ENCODE data around the gene PGAP2. TPM values are rescaled to one million over a fixed set of nuclear protein-coding genes. Genes with fewer than 3 reads are reported as not detected.
"Not testable (repeated sequence)": the region's sequence is repeated elsewhere in the genome, so short reads cannot be mapped to it uniquely, and the experiment has no call there.

PGAP2 gene
- 7.7 and 13.7 TPM in 2 replicates for total RNA-seq

GRCh38 chr11:3807909-3808860, at the start of gene PGAP2:
Gene PGAP2, plus strand, starts transcription at chr11:3808560. Its CDS starts 2,700 bp downstream, at chr11:3811260.
- DNase-seq (ENCODE audit: low read depth in 2 of 2): peak in 1 of 2 donors; percentile 55

DNA sequence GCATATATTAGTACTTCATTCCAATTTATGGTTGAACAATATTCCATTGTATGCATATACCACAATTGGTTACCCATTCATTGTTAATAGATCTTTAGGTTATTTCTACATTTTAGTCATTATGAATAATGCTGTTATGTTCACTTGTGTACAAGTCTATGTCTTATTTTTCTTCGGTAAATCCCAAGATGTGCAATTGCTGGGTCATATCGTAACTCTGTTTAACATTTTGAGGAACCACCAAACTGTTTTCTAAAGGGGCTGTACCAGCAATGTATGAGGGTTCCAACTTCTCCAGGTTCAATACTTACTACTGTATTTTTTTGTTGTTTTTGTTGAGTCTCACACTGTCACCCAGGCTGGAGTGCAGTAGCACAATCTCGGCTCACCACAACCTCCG, 44.1 kb upstream of the PGAP2 start:
- no peak for DNase-seq (ENCODE audit: low read depth in 2 of 2)

- DNase-seq (ENCODE audit: low read depth in 2 of 2): not testable (repeated sequence)
Observed at GRCh38 chr11:3766836-3767235, 41.5 kb upstream of the PGAP2 start.

DNA sequence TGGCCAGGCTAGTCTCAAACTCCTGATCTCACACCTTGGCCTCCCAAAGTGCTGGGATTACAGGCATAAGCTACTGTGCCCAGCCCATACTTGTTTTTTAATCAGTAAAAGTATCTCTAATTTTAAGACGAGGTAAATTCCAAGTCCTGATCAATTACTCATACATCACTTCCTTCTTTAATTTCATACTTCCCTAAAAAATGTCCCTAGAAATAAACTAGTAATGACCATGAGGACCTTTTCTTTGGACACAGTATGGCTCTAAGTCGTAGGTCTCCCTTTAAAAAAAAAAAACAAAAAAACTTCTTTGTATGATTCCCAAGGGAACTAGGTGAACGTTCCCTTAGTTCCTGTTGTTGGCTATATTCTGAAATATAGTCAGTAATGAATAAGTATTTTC, 40.8 kb upstream of the PGAP2 start:
- no peak for DNase-seq (ENCODE audit: low read depth in 2 of 2)

DNA sequence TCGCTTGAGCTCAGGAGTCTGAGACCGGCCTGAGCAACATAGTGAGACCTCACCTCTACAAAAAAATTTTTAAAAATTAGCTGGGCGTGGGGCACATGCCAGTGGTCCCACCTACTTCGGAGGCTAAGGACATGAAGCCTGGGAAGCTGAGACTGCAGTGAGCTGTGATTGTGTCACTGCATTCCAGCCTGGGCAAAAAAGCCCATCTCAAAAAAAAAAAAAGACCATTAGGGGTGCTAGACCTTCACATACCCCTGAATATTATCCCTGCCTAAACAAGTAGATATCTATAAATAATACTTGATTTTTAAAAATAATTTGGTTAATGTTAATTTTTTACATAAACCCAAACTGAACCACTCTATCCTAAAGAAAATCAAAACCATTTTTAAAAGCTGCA, 35.2 kb upstream of the PGAP2 start:
- no peak for DNase-seq (ENCODE audit: low read depth in 2 of 2)

- no peak for DNase-seq (ENCODE audit: low read depth in 2 of 2)
Observed at GRCh38 chr11:3775736-3776406, 32.5 kb upstream of the PGAP2 start.

DNA sequence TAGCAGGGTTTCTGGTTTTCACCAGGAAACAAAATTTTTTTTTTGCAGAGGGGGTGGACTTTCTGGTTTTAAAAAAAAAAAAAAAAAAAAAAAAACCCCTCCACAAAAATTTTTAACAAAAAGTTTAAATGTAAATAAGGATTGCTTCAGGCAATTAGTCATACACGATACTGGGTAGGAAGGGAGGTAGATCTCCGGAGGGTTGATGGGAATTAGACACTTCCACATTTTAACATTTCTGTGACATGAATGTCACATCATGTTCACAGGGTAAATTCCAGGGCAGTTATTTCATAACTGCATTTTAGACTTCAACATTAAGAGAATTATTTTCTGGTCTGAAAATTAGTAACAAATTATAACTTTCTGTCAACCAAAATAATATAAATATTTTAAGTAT, 26.9 kb upstream of the PGAP2 start:
- DNase-seq (ENCODE audit: low read depth in 2 of 2): no peak

DNA sequence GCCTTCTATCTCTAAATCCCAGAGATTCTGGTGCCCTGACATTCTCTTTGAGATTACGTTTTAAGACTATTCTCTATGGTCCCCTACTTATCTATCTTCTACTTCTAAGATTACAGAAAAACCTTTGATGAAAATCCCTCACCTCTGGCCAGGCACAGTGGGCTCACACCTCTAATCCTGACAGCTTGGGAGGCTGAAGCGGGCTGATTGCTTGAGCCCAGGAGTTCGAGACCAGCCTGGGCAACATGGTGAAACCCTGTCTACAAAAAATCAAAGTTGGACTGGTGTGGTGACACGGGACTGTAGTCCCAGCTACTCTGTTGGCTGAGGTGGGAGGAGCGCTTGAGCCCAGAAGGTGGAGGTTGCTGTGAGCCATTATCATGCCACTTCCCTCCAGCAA, 25.4 kb upstream of the PGAP2 start:
- no peak for DNase-seq (ENCODE audit: low read depth in 2 of 2)

GRCh38 chr11:3783611-3784010, 24.7 kb upstream of the PGAP2 start:
- no peak for DNase-seq (ENCODE audit: low read depth in 2 of 2)

DNA sequence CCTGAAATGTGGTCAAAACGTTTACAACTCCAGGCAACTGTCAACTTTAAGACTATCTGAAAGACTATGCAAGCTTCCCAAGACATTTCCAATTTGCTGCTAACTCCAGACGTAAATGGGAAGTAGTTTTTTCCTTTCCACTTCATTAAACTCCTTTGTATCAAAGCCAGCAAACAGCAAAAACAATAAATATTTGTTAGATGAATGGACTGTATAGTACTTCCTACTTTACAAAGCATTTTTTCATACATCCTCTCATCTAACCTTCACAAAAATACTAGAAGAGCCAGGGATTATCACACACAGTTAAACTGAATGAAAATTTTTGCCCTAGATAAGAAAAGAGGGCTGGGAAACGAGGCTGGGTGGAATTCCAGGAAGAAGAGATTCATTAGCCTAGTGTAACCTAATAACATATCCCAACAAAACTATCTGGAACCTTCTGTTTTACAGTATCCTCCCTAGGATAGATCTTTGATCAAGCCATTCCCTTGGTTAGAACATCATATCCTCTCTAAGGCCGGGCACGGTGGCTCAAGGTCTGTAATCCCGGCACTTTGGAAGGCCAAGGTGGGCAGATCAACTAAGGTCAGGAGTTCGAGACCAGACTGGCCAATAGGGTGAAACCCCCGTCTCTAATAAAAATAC, 21.5 kb upstream of the PGAP2 start:
- DNase-seq (ENCODE audit: low read depth in 2 of 2): no peak

DNA sequence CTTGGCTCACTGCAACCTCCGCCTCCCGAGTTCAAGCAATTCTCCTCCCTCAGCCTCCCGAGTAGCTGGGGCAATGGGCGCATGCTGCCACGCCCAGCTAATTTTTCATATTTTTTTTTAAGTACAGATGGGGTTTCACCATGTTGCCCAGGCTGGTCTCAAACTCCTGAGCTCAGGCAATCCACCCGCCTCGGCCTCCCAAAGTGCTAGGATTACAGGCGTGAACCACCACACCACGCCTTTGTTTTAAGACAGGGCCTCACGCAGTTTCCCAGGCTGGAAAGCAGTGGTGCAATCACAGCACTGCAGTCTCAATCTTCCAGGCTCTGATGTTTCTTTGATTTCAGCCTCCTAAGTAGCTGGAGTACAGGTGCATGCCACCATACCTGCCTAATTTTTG, 14.0 kb upstream of the PGAP2 start:
- not testable (repeated sequence) for DNase-seq (ENCODE audit: low read depth in 2 of 2)

- DNase-seq (ENCODE audit: low read depth in 2 of 2): no peak
Observed at GRCh38 chr11:3795131-3796001, 13.0 kb upstream of the PGAP2 start.

DNA sequence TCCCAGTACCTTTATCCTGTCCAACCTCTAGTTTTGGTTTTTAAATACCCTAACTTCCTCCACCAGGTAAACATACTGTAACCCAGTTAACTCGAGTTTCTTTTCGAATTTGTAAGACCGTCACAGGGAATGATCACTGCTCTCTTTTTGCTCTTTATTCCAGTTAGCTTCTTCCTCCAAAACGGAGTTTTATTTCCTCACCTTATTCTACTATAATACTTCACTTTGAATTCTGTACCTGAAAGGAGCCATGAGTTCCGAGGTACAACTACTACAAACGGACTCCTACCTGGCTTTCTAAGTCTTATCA, 12.4 kb upstream of the PGAP2 start:
- no peak for DNase-seq (ENCODE audit: low read depth in 2 of 2)

GRCh38 chr11:3796346-3796745, 12.0 kb upstream of the PGAP2 start:
- no peak for DNase-seq (ENCODE audit: low read depth in 2 of 2)

DNA sequence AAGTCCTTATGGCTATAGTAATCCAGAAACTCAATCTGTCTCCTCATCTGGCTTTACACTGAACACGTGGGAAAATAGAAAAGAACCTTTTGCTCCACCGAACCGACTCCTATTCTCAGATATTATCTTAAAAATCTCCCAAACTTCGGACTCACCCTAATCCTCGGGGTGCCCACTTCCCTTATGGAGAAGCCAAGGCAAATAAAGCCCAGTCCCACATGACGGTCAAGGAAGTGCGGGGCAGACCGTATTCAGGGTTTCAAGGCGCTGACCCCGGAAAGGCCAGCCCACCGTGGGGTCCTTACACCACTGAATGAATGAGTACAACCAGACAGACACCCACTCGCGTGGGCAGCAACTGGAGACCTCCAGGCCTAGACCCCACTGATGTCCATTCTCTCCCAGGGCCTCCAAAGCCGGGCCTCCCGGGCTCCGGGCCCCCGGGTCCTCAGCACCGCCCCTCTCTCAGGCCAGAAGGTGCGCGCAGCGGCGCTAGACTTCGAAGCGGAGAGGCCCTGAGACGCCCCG, 11.5 kb upstream of the PGAP2 start:
- DNase-seq (ENCODE audit: low read depth in 2 of 2): no peak

GRCh38 chr11:3797329-3798090, 10.8 kb upstream of the PGAP2 start, which contains the start of gene NUP98:
Gene NUP98, minus strand, starts transcription at chr11:3797554. Its CDS starts 15,437 bp downstream, at chr11:3782117.
- peak; percentile 99 to 100 for DNase-seq (ENCODE audit: low read depth in 2 of 2)

DNA sequence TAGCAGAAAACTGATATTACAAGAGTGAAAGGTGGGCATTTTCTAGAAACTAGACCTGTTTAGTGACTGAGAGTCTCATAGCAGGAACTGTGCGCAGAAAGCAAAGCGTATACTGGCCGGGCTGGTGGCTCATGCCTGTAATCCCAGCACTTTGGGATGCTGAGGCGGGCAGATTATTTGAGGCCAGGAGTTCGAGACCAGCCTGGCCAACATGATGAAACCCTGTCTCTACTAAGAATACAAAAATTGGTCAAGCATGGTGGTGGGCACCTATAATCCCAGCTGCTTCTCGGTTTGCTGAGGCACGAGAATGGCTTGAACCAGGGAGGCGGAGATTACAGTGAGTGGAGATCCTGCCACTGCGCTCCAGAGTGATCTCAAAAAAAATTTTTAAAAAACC, 9.2 kb upstream of the PGAP2 start:
- no peak for DNase-seq (ENCODE audit: low read depth in 2 of 2)

GRCh38 chr11:3799873-3800272, 8.5 kb upstream of the PGAP2 start:
- DNase-seq (ENCODE audit: low read depth in 2 of 2): no peak

- DNase-seq (ENCODE audit: low read depth in 2 of 2): no peak
Observed at GRCh38 chr11:3802011-3802790, 6.2 kb upstream of the PGAP2 start.
